ENCODE data around the gene GFOD1.
"Not testable (repeated sequence)": the region's sequence is repeated elsewhere in the genome, so short reads cannot be mapped to it uniquely, and the experiment has no call there.

Gene GFOD1

GRCh38 chr6:13513626-13514502 is 26.5 kb upstream of the GFOD1 start:
- H3K27me3 ChIP-seq (ENCODE audit: control insufficient read depth, low read length), result no peaks in the 10 kb centered on the region
- no peak overlapping the region for H3K27ac ChIP-seq (ENCODE audit: low read depth, low read length)
- H3F3A ChIP-seq (ENCODE audit: control insufficient read depth, insufficient read depth), result no peaks in the 10 kb centered on the region
- no peak for TF ChIP-seq EZH2phosphoT487 (IDR thresholded peaks at IDR 0.05; ENCODE audit: borderline replicate concordance, low read length)
- TF ChIP-seq CTCF (IDR thresholded peaks at IDR 0.05; ENCODE audit: low read depth, low read length, poor library complexity, severe bottlenecking), result no peak
- no peaks in the 10 kb centered on the region for H4K20me1 ChIP-seq (ENCODE audit: control insufficient read depth, insufficient read depth, low read depth, low read length)
- no peak overlapping the region for H3K4me3 ChIP-seq (ENCODE audit: low read length)
- no peaks in the 10 kb centered on the region for H3K9me2 ChIP-seq (replicated peaks; ENCODE audit: control insufficient read depth, low read length)
- peaks cover 3% of the 10 kb centered on the region for H3K9me3 ChIP-seq (ENCODE audit: control insufficient read depth, insufficient read depth, low read length)
- no peak overlapping the region for H3K4me2 ChIP-seq (ENCODE audit: low read length)
- H3K36me3 ChIP-seq (ENCODE audit: control insufficient read depth, low read length), result no peaks in the 10 kb centered on the region
- no peaks in the 10 kb centered on the region for H3K79me2 ChIP-seq (ENCODE audit: control insufficient read depth, low read length)
- H3K4me1 ChIP-seq (ENCODE audit: control insufficient read depth, low read length), result 0 out of 2 replicates have a peak, but pooled peaks cover 4% of the 10 kb centered on the region

DNA sequence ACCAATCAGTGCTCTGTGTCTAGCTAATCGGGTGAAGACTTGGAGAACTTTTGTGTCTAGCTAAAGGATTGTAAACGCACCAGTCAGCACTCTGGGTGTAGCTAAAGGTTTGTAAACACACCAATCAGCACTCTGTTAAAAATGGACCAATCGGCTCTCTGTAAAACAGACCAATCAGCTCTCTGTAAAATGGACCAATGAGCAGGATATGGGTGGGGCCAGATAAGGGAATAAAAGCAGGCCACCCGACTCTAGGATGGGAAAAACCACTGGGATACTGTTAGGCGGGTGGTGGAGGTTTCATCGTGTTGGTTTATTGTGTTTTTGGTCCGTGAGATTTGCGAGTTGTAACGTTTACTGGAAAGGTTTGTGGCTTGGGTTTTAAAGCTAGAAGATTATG is 25.5 kb upstream of the GFOD1 start:
- no peak overlapping the region for H3K4me2 ChIP-seq (ENCODE audit: low read length)

DNA sequence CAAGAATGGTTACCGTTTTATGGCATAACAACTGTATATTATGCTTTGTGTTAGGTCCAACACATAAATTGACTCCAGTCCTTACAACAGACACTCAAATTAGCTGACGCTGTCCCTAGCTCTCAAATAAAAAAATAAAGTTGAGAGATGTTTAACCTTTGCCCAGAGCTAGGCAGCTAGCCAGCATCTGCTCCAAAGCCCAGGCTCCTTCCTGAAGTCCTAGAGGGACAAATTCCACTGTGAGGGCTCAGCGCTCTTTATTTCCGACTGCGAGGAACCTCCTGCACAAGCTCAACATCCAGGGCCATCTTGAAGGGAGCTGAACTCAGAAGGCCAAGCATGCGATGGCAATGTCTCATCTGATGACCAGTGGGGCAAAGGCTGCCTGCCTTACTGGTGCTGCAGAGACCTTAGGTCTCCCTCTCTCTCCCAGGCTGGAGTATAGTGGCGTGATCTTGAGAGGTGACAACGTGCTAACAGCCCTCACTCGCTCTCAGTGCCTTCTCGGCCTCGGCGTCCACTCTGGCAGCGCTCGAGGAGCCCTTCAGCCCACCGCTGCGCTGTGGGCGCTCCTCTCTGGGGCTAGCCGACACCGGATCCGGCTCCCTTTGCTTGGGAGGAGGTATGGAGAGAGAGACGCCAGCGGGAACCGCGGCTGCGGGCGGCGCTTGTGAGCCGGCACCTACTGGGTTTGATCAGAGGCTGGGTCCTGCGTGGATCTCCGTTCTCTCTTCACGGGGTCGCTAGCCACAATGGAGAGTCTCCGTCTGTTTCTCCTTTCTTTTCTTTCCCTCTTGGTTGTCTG is 24.7 kb upstream of the GFOD1 start:
- TF ChIP-seq CTCF (IDR thresholded peaks at IDR 0.05; ENCODE audit: low read depth, low read length, poor library complexity, severe bottlenecking) (no peak), EZH2phosphoT487 (IDR thresholded peaks at IDR 0.05; ENCODE audit: borderline replicate concordance, low read length) (no peak)
- Histone ChIP-seq H3K27me3 (ENCODE audit: control insufficient read depth, low read length) (no peaks in the 10 kb centered on the region), H3F3A (ENCODE audit: control insufficient read depth, insufficient read depth) (no peaks in the 10 kb centered on the region), H4K20me1 (ENCODE audit: control insufficient read depth, insufficient read depth, low read depth, low read length) (no peaks in the 10 kb centered on the region), H3K4me1 (ENCODE audit: control insufficient read depth, low read length) (0 out of 2 replicates have a peak, but pooled peaks cover 3% of the 10 kb centered on the region), H3K9me3 (ENCODE audit: control insufficient read depth, insufficient read depth, low read length) (peaks cover 3% of the 10 kb centered on the region), H3K79me2 (ENCODE audit: control insufficient read depth, low read length) (no peaks in the 10 kb centered on the region), H3K4me2 (ENCODE audit: low read length) (no peak overlapping the region), H3K4me3 (ENCODE audit: low read length) (no peak overlapping the region), H3K27ac (ENCODE audit: low read depth, low read length) (no peak overlapping the region), H3K36me3 (ENCODE audit: control insufficient read depth, low read length) (no peaks in the 10 kb centered on the region), H3K9me2 (replicated peaks; ENCODE audit: control insufficient read depth, low read length) (no peaks in the 10 kb centered on the region)

More for the DNA sequence above, 25.5 kb upstream of the GFOD1 start:
- H3K79me2 ChIP-seq (ENCODE audit: control insufficient read depth, low read length), result no peaks in the 10 kb centered on the region
- no peak overlapping the region for H3K27ac ChIP-seq (ENCODE audit: low read depth, low read length)
- no peaks in the 10 kb centered on the region for H3K27me3 ChIP-seq (ENCODE audit: control insufficient read depth, low read length)
- H3K9me2 ChIP-seq (replicated peaks; ENCODE audit: control insufficient read depth, low read length), result no peaks in the 10 kb centered on the region
- H3K36me3 ChIP-seq (ENCODE audit: control insufficient read depth, low read length), result no peaks in the 10 kb centered on the region
- H3K9me3 ChIP-seq (ENCODE audit: control insufficient read depth, insufficient read depth, low read length), result peaks cover 3% of the 10 kb centered on the region
- no peaks in the 10 kb centered on the region for H4K20me1 ChIP-seq (ENCODE audit: control insufficient read depth, insufficient read depth, low read depth, low read length)
- TF ChIP-seq EZH2phosphoT487 (IDR thresholded peaks at IDR 0.05; ENCODE audit: borderline replicate concordance, low read length) (no peak), CTCF (IDR thresholded peaks at IDR 0.05; ENCODE audit: low read depth, low read length, poor library complexity, severe bottlenecking) (no peak)
- H3K4me1 ChIP-seq (ENCODE audit: control insufficient read depth, low read length), result 0 out of 2 replicates have a peak, but pooled peaks cover 4% of the 10 kb centered on the region
- H3F3A ChIP-seq (ENCODE audit: control insufficient read depth, insufficient read depth), result no peaks in the 10 kb centered on the region
- no peak overlapping the region for H3K4me3 ChIP-seq (ENCODE audit: low read length)

GRCh38 chr6:13511141-13511571 is 23.8 kb upstream of the GFOD1 start:
- H3K9me3 ChIP-seq (ENCODE audit: control insufficient read depth, insufficient read depth, low read length), result not testable (repeated sequence)

GRCh38 chr6:13510433-13510832 is 23.0 kb upstream of the GFOD1 start:
- not testable (repeated sequence) for H3K27ac ChIP-seq (ENCODE audit: low read depth, low read length); H3K4me2 ChIP-seq (ENCODE audit: low read length); H3K79me2 ChIP-seq (ENCODE audit: control insufficient read depth, low read length); H3K9me2 ChIP-seq (replicated peaks; ENCODE audit: control insufficient read depth, low read length); H3K27me3 ChIP-seq (ENCODE audit: control insufficient read depth, low read length); H3K36me3 ChIP-seq (ENCODE audit: control insufficient read depth, low read length); H4K20me1 ChIP-seq (ENCODE audit: control insufficient read depth, insufficient read depth, low read depth, low read length); H3F3A ChIP-seq (ENCODE audit: control insufficient read depth, insufficient read depth); H3K4me1 ChIP-seq (ENCODE audit: control insufficient read depth, low read length); H3K4me3 ChIP-seq (ENCODE audit: low read length); H3K9me3 ChIP-seq (ENCODE audit: control insufficient read depth, insufficient read depth, low read length)

More at GRCh38 chr6:13511141-13511571, 23.8 kb upstream of the GFOD1 start:
- not testable (repeated sequence) for H3K27me3 ChIP-seq (ENCODE audit: control insufficient read depth, low read length); H3K36me3 ChIP-seq (ENCODE audit: control insufficient read depth, low read length); H4K20me1 ChIP-seq (ENCODE audit: control insufficient read depth, insufficient read depth, low read depth, low read length); H3K27ac ChIP-seq (ENCODE audit: low read depth, low read length); H3K9me2 ChIP-seq (replicated peaks; ENCODE audit: control insufficient read depth, low read length); H3K79me2 ChIP-seq (ENCODE audit: control insufficient read depth, low read length); H3F3A ChIP-seq (ENCODE audit: control insufficient read depth, insufficient read depth); H3K4me3 ChIP-seq (ENCODE audit: low read length); H3K4me1 ChIP-seq (ENCODE audit: control insufficient read depth, low read length); H3K4me2 ChIP-seq (ENCODE audit: low read length)
